CD4-positive, alpha-beta T cell treated with Interleukin-1 beta for 1 hour (primary cell): ENCODE results near the gene DOK1.

Source experiments
- DNase-seq, 2 donors: peaks; one replicate each; pipeline ENCODE4 v3.0.0-alpha.2; 2020 to 2022

The DOK1 gene

DNA sequence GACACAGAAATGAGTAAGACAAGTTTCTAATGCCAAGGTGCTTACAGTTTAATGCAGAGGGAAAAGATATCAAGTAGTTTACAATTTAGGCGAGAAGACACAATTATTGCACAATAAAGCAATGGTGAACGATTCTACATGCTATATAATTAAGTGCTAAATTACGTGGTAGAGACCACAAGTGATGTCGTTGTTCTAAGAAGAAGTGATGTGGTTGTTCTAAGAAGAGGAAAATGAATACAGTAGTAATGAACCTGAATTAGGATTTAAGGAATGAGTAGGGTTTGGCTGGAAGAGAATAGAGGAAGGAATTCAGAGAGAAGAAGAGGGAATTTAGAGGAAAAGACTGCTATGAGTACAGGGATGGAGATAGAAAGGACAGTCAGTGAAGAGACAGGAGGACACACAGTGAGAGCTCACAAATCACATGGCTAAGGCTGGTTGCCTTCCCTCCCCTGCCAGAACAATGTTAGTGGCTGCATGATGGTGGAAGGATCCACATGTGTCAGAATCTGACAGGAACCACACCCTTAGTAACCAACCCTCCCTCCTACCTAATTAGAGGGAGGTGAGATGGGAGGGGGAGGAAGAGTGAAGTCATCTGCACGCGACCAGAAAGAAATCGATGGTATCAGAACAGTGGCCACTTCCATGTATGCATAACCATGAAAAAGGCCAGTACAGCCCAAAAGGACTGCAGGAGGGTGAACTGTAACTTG is 48.9 kb downstream of the DOK1 start:
- DNase-seq = no peak

DNA sequence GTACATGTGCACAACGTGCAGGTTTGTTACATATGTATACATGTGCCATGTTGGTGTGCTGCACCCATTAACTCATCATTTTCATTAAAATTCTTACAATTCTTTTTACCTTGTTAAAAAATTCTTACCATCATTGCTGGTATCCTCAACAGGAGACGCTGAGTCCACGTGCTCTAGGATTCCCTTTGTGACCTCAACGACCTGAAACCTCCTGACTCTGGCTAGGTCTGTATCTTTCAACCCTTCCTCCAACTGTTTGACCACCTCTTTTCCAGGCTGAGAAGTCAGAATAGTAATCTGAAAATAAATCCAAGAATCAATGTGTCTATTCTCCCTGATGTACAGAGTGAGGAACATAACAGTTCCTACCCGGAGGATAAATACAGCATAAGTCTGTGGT is 52.4 kb downstream of the DOK1 start:
- DNase-seq = no peak
